Activated T-cell treated with anti-CD3 and anti-CD28 coated beads, Interleukin-2, amount 50 U/mL, for 72 hours (primary cell): ENCODE results near the gene SETDB2. TPM values are rescaled to one million over a fixed set of nuclear protein-coding genes. Genes with fewer than 3 reads are reported as not detected.

ENCODE experiments used
- ATAC-seq, 2 donors: fragments of 150-1000 bp; cut with Tn5 transposase; replicated peaks in 1 of 2; 2 replicates each; pipeline ENCODE4 v1.10.0; 2021; ENCODE audit warnings: moderate library complexity in 2 of 2, mild to moderate bottlenecking in 1 of 2
- DNase-seq, 2 donors: peaks; one replicate each; pipeline ENCODE4 v3.0.0; 2021 to 2022; ENCODE audit warnings: mixed read lengths in 1 of 2
- H3K27ac Mint-ChIP-seq: one replicate; pipeline ENCODE4 v1.8.0; 2022; ENCODE audit warnings: mild to moderate bottlenecking, moderate library complexity, mixed read lengths
- H3K27me3 Mint-ChIP-seq: one replicate; pipeline ENCODE4 v1.8.0; 2022; ENCODE audit warnings: low read depth, mixed read lengths
- H3K36me3 Mint-ChIP-seq, 2 donors: one replicate each; pipeline ENCODE4 v1.8.0; 2022; ENCODE audit warnings: mixed read lengths in 2 of 2, mild to moderate bottlenecking in 1 of 2; ENCODE audit not compliant: insufficient read depth in 2 of 2
- H3K4me1 Mint-ChIP-seq: one replicate; pipeline ENCODE4 v1.8.0; 2022; ENCODE audit warnings: low read depth, mixed read lengths
- H3K4me3 Mint-ChIP-seq, 2 donors: one replicate each; pipeline ENCODE4 v1.8.0; 2022; ENCODE audit warnings: mild to moderate bottlenecking in 2 of 2, mixed read lengths in 2 of 2, moderate library complexity in 2 of 2
- H3K9me3 Mint-ChIP-seq, 2 donors: one replicate each; pipeline ENCODE4 v1.8.0; 2022; ENCODE audit warnings: mixed read lengths in 2 of 2
- total RNA-seq, 2 donors: library from RNA; stranded (reverse); gene quantifications; one replicate each; pipeline ENCODE4 v1.2.3, GENCODE V29; 2022

SETDB2 gene
- 10 to 100 TPM; 20.5 to 21.3 TPM for total RNA-seq

- H3K4me3 Mint-ChIP-seq: peak within 1 kb of the TSS; percentile 91 to 92
- H3K4me1 Mint-ChIP-seq: peaks cover 56% of the 10 kb centered on the region
- peak; percentile 98 to 99 for DNase-seq
- H3K27ac Mint-ChIP-seq: peak within 1 kb of the TSS; percentile 98
- peaks cover 0 to 2% of the 10 kb centered on the region in 2 donors for H3K9me3 Mint-ChIP-seq
- H3K36me3 Mint-ChIP-seq: peaks cover 2 to 4% of the 10 kb centered on the region in 2 donors
- no peaks in the 10 kb centered on the region for H3K27me3 Mint-ChIP-seq
- peak; percentile 93 to 94 for ATAC-seq
Observed at GRCh38 chr13:49443704-49444523, at the start of gene SETDB2, which contains the start of gene CAB39L. Gene SETDB2, plus strand, starts transcription at chr13:49444274. Its CDS starts 7,620 bp downstream, at chr13:49451894. Gene CAB39L, minus strand, starts transcription at chr13:49444064. Its CDS starts 61,154 bp downstream, at chr13:49382910.

GRCh38 chr13:49395451-49395865 is 48.6 kb upstream of the SETDB2 start:
- DNase-seq (no peak), ATAC-seq (no peak)
- no peaks in the 10 kb centered on the region for H3K27me3 Mint-ChIP-seq
- H3K4me1 Mint-ChIP-seq: no peaks in the 10 kb centered on the region
- H3K4me3 Mint-ChIP-seq: no peak overlapping the region
- no peak overlapping the region for H3K27ac Mint-ChIP-seq
- peaks cover 0 to 2% of the 10 kb centered on the region in 2 donors for H3K9me3 Mint-ChIP-seq
- H3K36me3 Mint-ChIP-seq: peaks cover 2% of the 10 kb centered on the region in 2 donors

- DNase-seq: no peak
- H3K4me3 Mint-ChIP-seq: no peak overlapping the region
- H3K27me3 Mint-ChIP-seq: no peaks in the 10 kb centered on the region
- no peaks in the 10 kb centered on the region for H3K4me1 Mint-ChIP-seq
- ATAC-seq: no peak
- no peak overlapping the region for H3K27ac Mint-ChIP-seq
- peaks cover 0 to 2% of the 10 kb centered on the region in 2 donors for H3K9me3 Mint-ChIP-seq
- peaks cover 0 to 2% of the 10 kb centered on the region in 2 donors for H3K36me3 Mint-ChIP-seq
Observed at GRCh38 chr13:49395878-49396380, 48.1 kb upstream of the SETDB2 start.

- H3K9me3 Mint-ChIP-seq: peaks cover 4 to 7% of the 10 kb centered on the region in 2 donors
- peaks cover 7 to 14% of the 10 kb centered on the region in 2 donors for H3K36me3 Mint-ChIP-seq
- ATAC-seq (no peak), DNase-seq (no peak)
- H3K27me3 Mint-ChIP-seq: no peaks in the 10 kb centered on the region
- no peak overlapping the region for H3K27ac Mint-ChIP-seq
- H3K4me1 Mint-ChIP-seq: no peaks in the 10 kb centered on the region
- no peak overlapping the region for H3K4me3 Mint-ChIP-seq
Observed at GRCh38 chr13:49399801-49400472, 44.1 kb upstream of the SETDB2 start.

GRCh38 chr13:49400755-49401659 is 43.1 kb upstream of the SETDB2 start:
- ATAC-seq (no peak), DNase-seq (no peak)
- Mint-ChIP-seq H3K9me3 (peaks cover 11 to 13% of the 10 kb centered on the region in 2 donors), H3K27me3 (no peaks in the 10 kb centered on the region), H3K4me1 (no peaks in the 10 kb centered on the region), H3K27ac (no peak overlapping the region), H3K36me3 (peaks cover 13 to 17% of the 10 kb centered on the region in 2 donors), H3K4me3 (no peak overlapping the region)

GRCh38 chr13:49403996-49404702 is 39.9 kb upstream of the SETDB2 start:
- H3K4me1 Mint-ChIP-seq: no peaks in the 10 kb centered on the region
- H3K27ac Mint-ChIP-seq: no peak overlapping the region
- H3K27me3 Mint-ChIP-seq: no peaks in the 10 kb centered on the region
- no peak for ATAC-seq
- peaks cover 11 to 13% of the 10 kb centered on the region in 2 donors for H3K9me3 Mint-ChIP-seq
- peaks cover 13 to 17% of the 10 kb centered on the region in 2 donors for H3K36me3 Mint-ChIP-seq
- DNase-seq: no peak
- no peak overlapping the region for H3K4me3 Mint-ChIP-seq

GRCh38 chr13:49404703-49405020 is 39.4 kb upstream of the SETDB2 start:
- Mint-ChIP-seq H3K27ac (no peak overlapping the region), H3K27me3 (no peaks in the 10 kb centered on the region), H3K9me3 (peaks cover 11 to 13% of the 10 kb centered on the region in 2 donors), H3K36me3 (peaks cover 13 to 17% of the 10 kb centered on the region in 2 donors), H3K4me1 (no peaks in the 10 kb centered on the region), H3K4me3 (no peak overlapping the region)
- ATAC-seq (no peak), DNase-seq (no peak)

GRCh38 chr13:49407068-49407467 is 37.0 kb upstream of the SETDB2 start:
- no peaks in the 10 kb centered on the region for H3K27me3 Mint-ChIP-seq
- no peak for DNase-seq
- peaks cover 13 to 17% of the 10 kb centered on the region in 2 donors for H3K36me3 Mint-ChIP-seq
- no peak for ATAC-seq
- H3K4me1 Mint-ChIP-seq: no peaks in the 10 kb centered on the region
- no peak overlapping the region for H3K4me3 Mint-ChIP-seq
- H3K9me3 Mint-ChIP-seq: peaks cover 11 to 13% of the 10 kb centered on the region in 2 donors
- no peak overlapping the region for H3K27ac Mint-ChIP-seq

GRCh38 chr13:49407936-49408335 is 36.1 kb upstream of the SETDB2 start:
- H3K27ac Mint-ChIP-seq: no peak overlapping the region
- H3K27me3 Mint-ChIP-seq: no peaks in the 10 kb centered on the region
- H3K36me3 Mint-ChIP-seq: peaks cover 13 to 17% of the 10 kb centered on the region in 2 donors
- no peak for ATAC-seq
- no peaks in the 10 kb centered on the region for H3K4me1 Mint-ChIP-seq
- H3K9me3 Mint-ChIP-seq: peaks cover 11 to 13% of the 10 kb centered on the region in 2 donors
- no peak for DNase-seq
- H3K4me3 Mint-ChIP-seq: no peak overlapping the region

- DNase-seq: no peak
- no peak overlapping the region for H3K4me3 Mint-ChIP-seq
- no peaks in the 10 kb centered on the region for H3K4me1 Mint-ChIP-seq
- ATAC-seq: no peak
- peaks cover 11% of the 10 kb centered on the region in 2 donors for H3K9me3 Mint-ChIP-seq
- peaks cover 9 to 12% of the 10 kb centered on the region in 2 donors for H3K36me3 Mint-ChIP-seq
- H3K27ac Mint-ChIP-seq: no peak overlapping the region
- H3K27me3 Mint-ChIP-seq: no peaks in the 10 kb centered on the region
Observed at GRCh38 chr13:49409008-49409407, 35.1 kb upstream of the SETDB2 start.

GRCh38 chr13:49410006-49410405 is 34.1 kb upstream of the SETDB2 start:
- Mint-ChIP-seq H3K27me3 (no peaks in the 10 kb centered on the region), H3K27ac (no peak overlapping the region), H3K4me3 (no peak overlapping the region), H3K4me1 (no peaks in the 10 kb centered on the region), H3K36me3 (peaks cover 3 to 5% of the 10 kb centered on the region in 2 donors), H3K9me3 (peaks cover 6 to 7% of the 10 kb centered on the region in 2 donors)
- no peak for ATAC-seq
- DNase-seq: no peak

- Mint-ChIP-seq H3K36me3 (peaks cover under 1 to 2% of the 10 kb centered on the region in 2 donors), H3K4me3 (no peak overlapping the region), H3K27ac (no peak overlapping the region), H3K27me3 (no peaks in the 10 kb centered on the region), H3K9me3 (peaks cover 2 to 3% of the 10 kb centered on the region in 2 donors), H3K4me1 (no peaks in the 10 kb centered on the region)
- ATAC-seq (no peak), DNase-seq (no peak)
Observed at GRCh38 chr13:49410477-49410876, 33.6 kb upstream of the SETDB2 start.
